Endothelial cell of umbilical vein (primary cell): ENCODE measurements around the gene MOB3A.

Experiments
- EZH2 ChIP-seq: IDR thresholded peaks from 2 replicates; pipeline ENCODE4 v1.6.1; 2012; ENCODE audit warnings: borderline replicate concordance, low read depth, mild to moderate bottlenecking, moderate library complexity, low read length, inconsistent platforms; ENCODE audit not compliant: severe bottlenecking
- FOS ChIP-seq: IDR thresholded peaks from 2 replicates; pipeline ENCODE4 v1.6.1; 2011; ENCODE audit warnings: mild to moderate bottlenecking, low read length, moderate library complexity, borderline replicate concordance; ENCODE audit not compliant: insufficient read depth
- GATA2 ChIP-seq: IDR thresholded peaks from 2 replicates; pipeline ENCODE4 v1.7.0; 2011; ENCODE audit warnings: low read depth, mild to moderate bottlenecking, moderate library complexity, mixed read lengths, low read length; ENCODE audit not compliant: insufficient read length, insufficient read depth
- JUN ChIP-seq: IDR thresholded peaks from 2 replicates; pipeline ENCODE4 v1.6.1; 2011; ENCODE audit warnings: borderline replicate concordance, low read depth; ENCODE audit not compliant: insufficient read length, insufficient read depth
- MYC ChIP-seq: IDR thresholded peaks from one replicate; pipeline ENCODE4 v1.6.1; 2011; ENCODE audit warnings: mild to moderate bottlenecking, low read depth, low read length
- POLR2A ChIP-seq: IDR thresholded peaks from 2 replicates; pipeline ENCODE4 v1.6.1; 2012; ENCODE audit warnings: low read depth, mild to moderate bottlenecking, control low read depth, low read length
- POLR2AphosphoS5 ChIP-seq: IDR thresholded peaks from 2 replicates; pipeline ENCODE4 v1.6.1; 2012; ENCODE audit warnings: low read depth, mild to moderate bottlenecking, control low read depth, low read length, moderate library complexity; ENCODE audit not compliant: insufficient read depth
- TF ChIP-seq, protein P1 (sequence below), 2 donors: IDR thresholded peaks; 1 replicate in 1 of 2; 2 replicates in 1 of 2; pipeline ENCODE4 v1.5.1; 2011; ENCODE audit warnings: low read length in 2 of 2, mild to moderate bottlenecking in 2 of 2, moderate library complexity in 2 of 2, control low read depth in 1 of 2, inconsistent platforms in 1 of 2, low read depth in 1 of 2; ENCODE audit not compliant: insufficient read depth in 1 of 2; ENCODE audit errors: extremely low read depth in 1 of 2
- TF ChIP-seq, protein P2 (sequence below): IDR thresholded peaks from 2 replicates; pipeline ENCODE4 v1.6.1; 2011; ENCODE audit not compliant: insufficient read depth, insufficient read length

DNA sequence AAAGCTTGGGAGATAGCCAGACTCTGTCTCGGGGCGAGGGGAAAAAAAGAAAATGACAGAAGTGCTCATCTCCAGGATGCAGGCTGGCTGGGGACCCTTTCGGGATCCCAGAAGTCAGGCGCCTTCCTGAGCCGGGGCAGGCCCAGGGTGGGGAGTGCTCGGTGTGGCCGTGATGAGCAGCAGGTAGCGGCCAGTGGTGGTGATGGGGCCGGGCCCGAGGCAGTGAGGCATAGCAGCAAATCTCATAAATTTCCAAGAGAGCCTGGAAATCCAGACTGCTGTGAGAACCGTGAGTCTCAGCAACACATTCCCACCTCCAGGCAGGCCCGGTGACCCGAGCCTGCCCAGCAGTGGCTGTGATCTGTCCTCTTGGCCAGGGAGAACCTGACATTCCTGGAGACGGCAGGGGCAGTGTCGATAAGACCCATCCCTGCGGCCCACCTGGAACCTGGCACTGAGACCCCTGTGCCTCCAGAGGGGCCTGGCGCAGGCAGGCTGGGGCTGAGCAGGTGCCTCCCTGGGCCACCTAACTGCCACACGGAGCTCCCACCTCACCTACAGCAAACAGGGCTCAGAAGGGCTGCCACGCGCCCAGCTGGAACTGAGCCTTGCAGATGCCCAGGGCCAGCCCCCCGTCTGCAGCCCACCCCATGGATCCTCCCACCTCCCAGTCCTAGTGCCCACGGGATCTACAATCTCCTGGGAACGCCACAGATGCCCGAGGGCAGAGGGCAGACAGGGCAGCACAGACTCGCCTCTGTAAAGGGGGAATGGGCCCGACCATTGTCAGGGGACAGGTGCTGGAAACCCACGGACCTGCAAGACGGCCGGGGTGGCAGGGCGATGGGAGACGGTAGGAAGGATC lies 24.0 kb upstream of the MOB3A start:
- TF ChIP-seq, protein P1, sequence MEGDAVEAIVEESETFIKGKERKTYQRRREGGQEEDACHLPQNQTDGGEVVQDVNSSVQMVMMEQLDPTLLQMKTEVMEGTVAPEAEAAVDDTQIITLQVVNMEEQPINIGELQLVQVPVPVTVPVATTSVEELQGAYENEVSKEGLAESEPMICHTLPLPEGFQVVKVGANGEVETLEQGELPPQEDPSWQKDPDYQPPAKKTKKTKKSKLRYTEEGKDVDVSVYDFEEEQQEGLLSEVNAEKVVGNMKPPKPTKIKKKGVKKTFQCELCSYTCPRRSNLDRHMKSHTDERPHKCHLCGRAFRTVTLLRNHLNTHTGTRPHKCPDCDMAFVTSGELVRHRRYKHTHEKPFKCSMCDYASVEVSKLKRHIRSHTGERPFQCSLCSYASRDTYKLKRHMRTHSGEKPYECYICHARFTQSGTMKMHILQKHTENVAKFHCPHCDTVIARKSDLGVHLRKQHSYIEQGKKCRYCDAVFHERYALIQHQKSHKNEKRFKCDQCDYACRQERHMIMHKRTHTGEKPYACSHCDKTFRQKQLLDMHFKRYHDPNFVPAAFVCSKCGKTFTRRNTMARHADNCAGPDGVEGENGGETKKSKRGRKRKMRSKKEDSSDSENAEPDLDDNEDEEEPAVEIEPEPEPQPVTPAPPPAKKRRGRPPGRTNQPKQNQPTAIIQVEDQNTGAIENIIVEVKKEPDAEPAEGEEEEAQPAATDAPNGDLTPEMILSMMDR (IDR thresholded peaks at IDR 0.05; ENCODE audit: extremely low read depth in 1 of 2, insufficient read depth in 1 of 2, low read depth in 1 of 2, low read length in 2 of 2), result no peak
- no peak for TF ChIP-seq EZH2
- no peak for TF ChIP-seq POLR2A
- no peak for TF ChIP-seq JUN
- no peak for TF ChIP-seq MYC
- TF ChIP-seq POLR2AphosphoS5, result no peak
- TF ChIP-seq GATA2, result no peak
- TF ChIP-seq, protein P2, sequence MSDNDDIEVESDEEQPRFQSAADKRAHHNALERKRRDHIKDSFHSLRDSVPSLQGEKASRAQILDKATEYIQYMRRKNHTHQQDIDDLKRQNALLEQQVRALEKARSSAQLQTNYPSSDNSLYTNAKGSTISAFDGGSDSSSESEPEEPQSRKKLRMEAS, result no peak
- no peak for TF ChIP-seq FOS
